Bronchial epithelial cell (primary cell): Measurements from ENCODE around the gene RIGI. TPM values are rescaled to one million over a fixed set of nuclear protein-coding genes. Genes with fewer than 3 reads are reported as not detected.

Source experiments
- DNase-seq: peaks from one replicate; pipeline ENCODE4 v3.0.0-alpha.2; 2010; ENCODE audit warnings: low read depth
- FAIRE-seq: peaks from 2 replicates; lab custom pipeline; 2011; peaks lifted over from hg19 to GRCh38; lab: Jason Lieb, UNC
- H3K27me3 ChIP-seq: 2 replicates; pipeline ENCODE4 v1.5.1; 2011; ENCODE audit warnings: low read length; ENCODE audit not compliant: control insufficient read depth, insufficient read depth
- H3K36me3 ChIP-seq: 2 replicates; pipeline ENCODE4 v1.5.1; 2011; ENCODE audit warnings: low read length; ENCODE audit not compliant: control insufficient read depth, insufficient read depth
- H3K4me3 ChIP-seq: 2 replicates; pipeline ENCODE4 v1.5.1; 2011; ENCODE audit warnings: mild to moderate bottlenecking, low read depth, low read length, control low read depth
- total RNA-seq: library from RNA; depleted of rRNA; stranded (reverse); fragments of >200 nt; gene quantifications from 2 replicates; pipeline ENCODE4 v1.2.1, GENCODE V29; 2014
- TF ChIP-seq, protein P1 (sequence below): IDR thresholded peaks from 2 replicates; pipeline ENCODE4 v1.5.1; 2011; ENCODE audit warnings: mild to moderate bottlenecking, moderate library complexity, low read length, control low read depth, inconsistent platforms; ENCODE audit not compliant: insufficient read depth, severe bottlenecking

RIGI gene
- total RNA-seq, 1 donor from 2014 or later = 2.9 TPM

- FAIRE-seq = no peak
- peaks cover 2% of the 10 kb centered on the region for H3K36me3 ChIP-seq
These were observed 19.9 kb upstream of the RIGI start for GRCh38 chr9:32545884-32546283.

DNA sequence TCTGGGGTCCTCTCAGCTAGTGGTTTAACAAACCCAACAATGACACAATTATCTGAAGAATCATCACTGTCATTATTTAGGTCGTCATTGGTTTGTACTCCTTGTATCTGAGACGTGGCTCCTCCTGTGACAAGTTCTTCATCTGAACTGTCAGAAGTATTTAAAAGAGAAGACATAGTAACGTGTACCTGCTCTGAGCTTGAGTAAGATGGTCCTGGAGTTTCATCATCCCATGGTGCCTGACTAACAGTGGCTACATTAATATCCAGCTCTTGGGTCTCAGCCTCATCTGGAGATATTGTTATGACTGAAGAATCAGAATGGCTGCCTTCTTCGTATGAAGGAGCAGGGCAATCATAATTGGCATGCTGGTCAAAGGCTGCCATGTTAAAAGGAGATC, 17.1 kb upstream of the RIGI start:
- Histone ChIP-seq H3K27me3 (no peaks in the 10 kb centered on the region), H3K4me3 (no peak overlapping the region), H3K36me3 (peaks cover 2% of the 10 kb centered on the region)
- TF ChIP-seq, protein P1, sequence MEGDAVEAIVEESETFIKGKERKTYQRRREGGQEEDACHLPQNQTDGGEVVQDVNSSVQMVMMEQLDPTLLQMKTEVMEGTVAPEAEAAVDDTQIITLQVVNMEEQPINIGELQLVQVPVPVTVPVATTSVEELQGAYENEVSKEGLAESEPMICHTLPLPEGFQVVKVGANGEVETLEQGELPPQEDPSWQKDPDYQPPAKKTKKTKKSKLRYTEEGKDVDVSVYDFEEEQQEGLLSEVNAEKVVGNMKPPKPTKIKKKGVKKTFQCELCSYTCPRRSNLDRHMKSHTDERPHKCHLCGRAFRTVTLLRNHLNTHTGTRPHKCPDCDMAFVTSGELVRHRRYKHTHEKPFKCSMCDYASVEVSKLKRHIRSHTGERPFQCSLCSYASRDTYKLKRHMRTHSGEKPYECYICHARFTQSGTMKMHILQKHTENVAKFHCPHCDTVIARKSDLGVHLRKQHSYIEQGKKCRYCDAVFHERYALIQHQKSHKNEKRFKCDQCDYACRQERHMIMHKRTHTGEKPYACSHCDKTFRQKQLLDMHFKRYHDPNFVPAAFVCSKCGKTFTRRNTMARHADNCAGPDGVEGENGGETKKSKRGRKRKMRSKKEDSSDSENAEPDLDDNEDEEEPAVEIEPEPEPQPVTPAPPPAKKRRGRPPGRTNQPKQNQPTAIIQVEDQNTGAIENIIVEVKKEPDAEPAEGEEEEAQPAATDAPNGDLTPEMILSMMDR = no peak
- no peak for DNase-seq
- FAIRE-seq = peak; percentile 43

More at GRCh38 chr9:32545884-32546283, 19.9 kb upstream of the RIGI start:
- no peak overlapping the region for H3K4me3 ChIP-seq
- DNase-seq = no peak
- H3K27me3 ChIP-seq = no peaks in the 10 kb centered on the region
- TF ChIP-seq, protein P1 = no peak

DNA sequence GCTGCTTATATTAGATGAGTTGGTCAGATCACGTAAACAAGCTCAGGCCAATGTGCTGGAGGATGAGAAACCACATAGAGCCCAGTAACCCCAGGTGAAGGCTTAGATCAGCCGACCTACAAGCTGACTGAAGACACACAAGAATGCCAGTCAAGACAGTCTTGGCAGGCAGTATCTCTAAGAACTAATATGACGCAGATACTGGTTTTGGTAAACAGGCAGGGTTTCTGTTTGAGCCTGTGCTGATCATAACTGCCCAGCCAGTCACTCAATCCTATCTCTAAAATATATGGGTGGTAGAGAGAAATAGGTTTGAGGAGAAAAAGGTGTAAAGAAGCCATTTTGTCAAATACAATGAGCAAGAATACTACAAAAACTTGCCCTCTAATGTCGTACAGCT, 7.8 kb upstream of the RIGI start:
- H3K36me3 ChIP-seq = peaks cover 2% of the 10 kb centered on the region
- peak; percentile 66 for FAIRE-seq
- H3K27me3 ChIP-seq = no peaks in the 10 kb centered on the region
- DNase-seq = no peak
- TF ChIP-seq, protein P1 = no peak
- H3K4me3 ChIP-seq = no peak overlapping the region

- no peak for FAIRE-seq
- TF ChIP-seq, protein P1 = no peak
- no peaks in the 10 kb centered on the region for H3K27me3 ChIP-seq
These were observed 7.3 kb upstream of the RIGI start for GRCh38 chr9:32533336-32533735.

DNA sequence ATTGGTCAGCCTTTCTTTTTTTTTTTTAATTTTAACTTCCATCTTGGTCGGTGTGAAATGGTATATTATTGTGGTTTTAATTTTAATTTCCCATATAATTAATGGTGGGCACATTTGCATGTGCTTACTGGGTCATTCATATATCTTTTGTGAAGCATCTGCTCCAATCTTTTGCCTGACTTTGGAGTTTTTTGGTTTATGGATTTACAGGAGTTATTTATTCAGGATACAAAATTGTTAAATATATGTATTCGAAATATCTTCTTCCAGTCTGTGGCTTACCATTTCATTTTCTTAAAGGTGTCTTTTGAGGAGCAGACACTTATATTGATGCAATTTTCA, 682 bp upstream of the RIGI start:
- peak overlapping the region; percentile 64 for H3K4me3 ChIP-seq
- H3K27me3 ChIP-seq = no peaks in the 10 kb centered on the region
- no peaks in the 10 kb centered on the region for H3K36me3 ChIP-seq
- DNase-seq (no peak), FAIRE-seq (no peak)
- TF ChIP-seq, protein P1 = no peak

More at GRCh38 chr9:32533336-32533735, 7.3 kb upstream of the RIGI start:
- H3K4me3 ChIP-seq = no peak overlapping the region
- peaks cover 2% of the 10 kb centered on the region for H3K36me3 ChIP-seq
- DNase-seq = no peak

- H3K4me3 ChIP-seq = peak overlapping the region; percentile 64
- TF ChIP-seq, protein P1 = no peak
- no peak for FAIRE-seq
These were observed 326 bp downstream of the RIGI start for GRCh38 chr9:32525709-32526030.

More at GRCh38 chr9:32525709-32526030, 326 bp downstream of the RIGI start:
- no peak for DNase-seq
- no peaks in the 10 kb centered on the region for H3K36me3 ChIP-seq
- H3K27me3 ChIP-seq = no peaks in the 10 kb centered on the region
